ENCODE measurements around the gene EIF1AY.

EIF1AY gene

DNA sequence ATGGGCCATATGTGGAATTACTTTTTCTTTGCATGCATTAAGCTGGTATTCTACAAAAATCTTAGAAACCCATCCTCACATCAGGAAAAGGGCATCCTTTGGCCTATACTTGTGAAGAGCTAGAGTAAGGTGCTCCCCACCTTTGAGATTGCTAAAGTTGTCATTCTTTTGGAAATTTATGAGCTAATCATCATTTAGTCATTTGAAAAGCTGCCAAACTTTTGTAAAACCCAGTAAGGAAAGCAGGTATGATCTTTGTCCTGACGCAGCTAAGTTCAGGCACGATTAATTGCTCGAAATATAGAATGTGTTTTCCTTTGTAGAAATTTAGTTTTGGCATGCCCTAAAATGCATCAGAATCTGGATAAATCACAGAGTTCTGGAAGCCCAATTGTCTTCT, 2.6 kb downstream of the EIF1AY start:
- in situ Hi-C loops (cut with MboI; ENCODE audit: low sequenced_read_pairs): no loop called here
- no peak for DNase-seq (ENCODE audit: low spot score in 2 of 2)
- H3K4me1 ChIP-seq: no peaks in the 10 kb centered on the region
- no peak overlapping the region for H3K4me3 ChIP-seq
- H3K27me3 ChIP-seq (ENCODE audit: low read depth): no peaks in the 10 kb centered on the region
- H3K9me3 ChIP-seq: no peaks in the 10 kb centered on the region
- no peaks in the 10 kb centered on the region for H3K36me3 ChIP-seq (replicated peaks)

DNA sequence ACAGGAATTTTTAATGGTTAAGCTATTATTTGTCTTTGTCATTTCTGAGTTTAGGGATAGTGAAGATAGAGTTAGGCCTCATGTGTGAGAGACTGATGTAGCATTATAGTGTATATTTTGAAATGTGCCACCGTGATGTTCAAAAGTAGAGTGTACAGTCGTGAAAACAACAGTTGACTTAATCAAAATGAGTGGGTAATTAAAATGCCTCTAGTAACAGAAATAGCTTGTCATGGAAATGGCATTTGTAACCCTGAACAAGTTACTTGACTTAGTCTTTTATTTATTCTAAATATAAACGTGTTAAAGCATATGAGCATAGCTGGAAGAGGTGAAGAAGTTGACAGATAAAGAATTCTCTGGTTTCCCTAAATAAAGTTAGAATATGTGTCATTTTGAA, 6.1 kb downstream of the EIF1AY start:
- Histone ChIP-seq H3K36me3 (replicated peaks) (no peaks in the 10 kb centered on the region), H3K9me3 (no peaks in the 10 kb centered on the region), H3K27me3 (ENCODE audit: low read depth) (no peaks in the 10 kb centered on the region), H3K4me1 (no peaks in the 10 kb centered on the region), H3K4me3 (no peak overlapping the region)
- in situ Hi-C loops (cut with MboI; ENCODE audit: low sequenced_read_pairs): no loop called here
- no peak for DNase-seq (ENCODE audit: low spot score in 2 of 2)

DNA sequence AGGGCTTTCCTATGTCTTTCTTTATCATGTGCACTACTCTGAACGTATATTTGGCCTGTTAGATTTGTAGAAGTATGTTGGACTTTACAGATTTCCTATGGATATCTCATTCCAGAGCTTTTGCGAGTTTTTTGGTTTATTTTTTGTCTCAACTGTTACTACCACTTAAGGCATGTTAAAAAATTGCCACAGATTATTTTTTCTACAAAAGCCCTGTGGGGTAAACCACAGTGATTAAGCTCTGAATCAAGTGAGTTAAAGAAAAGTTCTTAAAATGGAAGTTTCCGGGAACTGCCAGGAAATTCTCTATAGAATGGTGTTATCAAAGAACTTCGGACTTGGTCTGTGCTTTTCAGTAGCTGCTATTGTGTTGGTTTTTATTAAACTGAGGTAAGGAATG, 10.6 kb downstream of the EIF1AY start:
- Histone ChIP-seq H3K9me3 (no peaks in the 10 kb centered on the region), H3K27me3 (ENCODE audit: low read depth) (no peaks in the 10 kb centered on the region), H3K4me1 (no peaks in the 10 kb centered on the region), H3K36me3 (replicated peaks) (no peaks in the 10 kb centered on the region), H3K4me3 (no peak overlapping the region)
- DNase-seq (ENCODE audit: low spot score in 2 of 2): no peak
- in situ Hi-C loops (cut with MboI; ENCODE audit: low sequenced_read_pairs): no loop called here

Measured in HAP-1 (cell line).